ENCODE results near the gene OR2AJ1.

The OR2AJ1 gene, protein sequence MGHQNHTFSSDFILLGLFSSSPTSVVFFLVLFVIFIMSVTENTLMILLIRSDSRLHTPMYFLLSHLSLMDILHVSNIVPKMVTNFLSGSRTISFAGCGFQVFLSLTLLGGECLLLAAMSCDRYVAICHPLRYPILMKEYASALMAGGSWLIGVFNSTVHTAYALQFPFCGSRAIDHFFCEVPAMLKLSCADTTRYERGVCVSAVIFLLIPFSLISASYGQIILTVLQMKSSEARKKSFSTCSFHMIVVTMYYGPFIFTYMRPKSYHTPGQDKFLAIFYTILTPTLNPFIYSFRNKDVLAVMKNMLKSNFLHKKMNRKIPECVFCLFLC

GRCh38 chr1:247924868-247925267, at the start of gene OR2AJ1:
OR2AJ1 (plus strand) TSS chr1:247924889; CDS start chr1:247933769, 8,880 bp downstream.
- no peak for DNase-seq

DNA sequence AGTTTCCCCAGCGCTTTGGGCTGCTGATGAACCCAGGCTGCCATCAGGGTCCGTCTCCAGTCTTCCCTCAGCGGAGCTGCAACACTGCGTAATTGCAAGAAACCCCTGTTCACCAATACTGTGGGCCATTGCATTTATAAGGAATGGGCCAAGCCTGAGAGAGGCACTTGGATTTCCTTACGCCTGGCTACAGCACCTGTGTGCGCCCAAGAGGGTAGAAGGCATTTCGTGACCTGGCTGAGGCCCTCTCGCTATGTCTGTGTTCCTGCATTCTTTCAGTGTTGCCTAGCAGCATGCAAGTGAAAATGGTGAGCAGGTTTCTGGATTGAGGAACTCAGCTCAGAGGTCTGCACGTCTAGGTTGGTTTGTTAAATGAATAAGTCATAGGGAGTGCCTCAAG, 41.3 kb upstream of the OR2AJ1 start:
- DNase-seq, result no peak

DNA sequence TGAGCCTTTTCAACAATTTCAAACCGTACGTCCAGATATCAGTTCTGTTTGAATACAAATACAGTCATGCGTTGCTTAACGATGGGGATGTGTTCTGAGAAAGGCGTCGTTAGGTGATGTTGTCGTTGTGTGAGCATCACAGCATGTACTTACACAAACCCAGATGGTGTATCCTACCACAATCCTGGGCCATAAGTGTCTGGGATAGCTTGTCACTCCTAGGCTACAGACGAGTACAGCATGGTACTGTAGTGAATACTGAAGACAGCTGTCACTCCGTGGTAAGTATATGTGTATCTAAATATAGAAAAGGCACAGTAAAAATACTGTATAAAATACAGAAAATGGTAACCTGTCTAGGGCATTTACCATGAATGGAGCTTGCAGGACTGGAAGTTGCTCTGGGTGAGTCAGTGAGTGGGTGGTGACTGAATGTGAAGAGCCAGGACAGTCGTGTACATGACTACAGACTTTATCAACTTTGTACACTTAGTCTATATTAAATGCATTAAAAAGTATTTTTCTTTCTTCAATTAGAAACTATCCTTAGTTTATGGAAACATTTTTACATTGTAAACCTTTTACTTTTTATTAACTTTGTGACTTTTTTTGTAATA, 39.8 kb upstream of the OR2AJ1 start:
- no peak for DNase-seq

GRCh38 chr1:247895163-247895637, 29.5 kb upstream of the OR2AJ1 start, which contains the start of gene OR2W3:
OR2W3 (plus strand) TSS chr1:247895587; CDS start chr1:247895587, 0 bp downstream.
- no peak for DNase-seq

DNA sequence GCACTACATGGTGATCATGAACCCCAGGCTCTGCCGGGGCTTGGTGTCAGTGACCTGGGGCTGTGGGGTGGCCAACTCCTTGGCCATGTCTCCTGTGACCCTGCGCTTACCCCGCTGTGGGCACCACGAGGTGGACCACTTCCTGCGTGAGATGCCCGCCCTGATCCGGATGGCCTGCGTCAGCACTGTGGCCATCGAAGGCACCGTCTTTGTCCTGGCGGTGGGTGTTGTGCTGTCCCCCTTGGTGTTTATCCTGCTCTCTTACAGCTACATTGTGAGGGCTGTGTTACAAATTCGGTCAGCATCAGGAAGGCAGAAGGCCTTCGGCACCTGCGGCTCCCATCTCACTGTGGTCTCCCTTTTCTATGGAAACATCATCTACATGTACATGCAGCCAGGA, 28.7 kb upstream of the OR2AJ1 start:
- no peak for DNase-seq

GRCh38 chr1:247904122-247904521, 20.6 kb upstream of the OR2AJ1 start:
- DNase-seq, result no peak

- no peak for DNase-seq
These were observed 19.5 kb upstream of the OR2AJ1 start for GRCh38 chr1:247905181-247905580.

GRCh38 chr1:247905910-247906503, 18.7 kb upstream of the OR2AJ1 start:
- no peak for DNase-seq

DNA sequence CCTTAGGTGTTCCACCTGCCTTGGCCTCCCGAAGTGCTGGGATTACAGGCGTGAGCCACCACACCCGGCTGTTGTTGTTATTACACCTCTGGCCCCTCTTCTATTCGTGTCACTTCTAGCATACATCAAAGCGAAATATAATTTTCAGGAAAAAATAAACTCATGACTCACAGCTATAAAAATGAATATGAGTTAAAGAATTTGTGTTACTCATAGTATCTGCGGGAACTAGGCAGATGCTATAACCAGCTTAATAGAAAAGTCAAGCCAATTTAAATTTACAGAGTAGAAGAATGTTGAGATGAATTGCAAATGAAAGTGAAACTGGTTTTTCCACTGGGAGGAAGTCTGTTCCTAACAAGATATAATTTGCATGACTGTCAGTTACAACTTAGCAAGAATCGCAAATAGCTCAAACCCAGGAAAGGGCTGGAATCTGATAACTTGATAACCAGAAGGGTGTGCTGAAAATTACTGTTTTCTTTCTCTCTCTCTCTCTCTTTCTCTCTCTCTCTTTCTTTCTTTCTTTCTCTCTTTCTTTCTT, 18.1 kb upstream of the OR2AJ1 start:
- DNase-seq, result peak; percentile 62

DNA sequence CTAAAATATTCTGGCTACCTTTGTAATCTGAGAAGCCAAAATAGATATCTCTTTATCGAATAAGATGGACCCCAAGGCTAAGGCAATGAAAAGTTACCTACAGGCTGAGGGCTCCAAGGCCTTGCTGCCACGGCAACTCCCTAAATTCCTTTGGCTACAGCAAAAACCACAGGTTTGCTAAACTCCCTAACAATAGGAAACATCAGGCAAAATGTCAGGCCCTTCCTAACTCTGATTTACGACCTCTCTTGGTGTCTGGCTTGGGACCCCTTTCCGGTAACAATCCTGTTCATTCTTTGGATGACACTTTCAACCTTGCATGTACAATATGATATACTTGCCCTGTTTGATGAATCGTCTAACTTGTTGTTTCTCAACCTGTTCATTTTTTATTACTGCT, 15.9 kb upstream of the OR2AJ1 start:
- peak; percentile 40 for DNase-seq

DNA sequence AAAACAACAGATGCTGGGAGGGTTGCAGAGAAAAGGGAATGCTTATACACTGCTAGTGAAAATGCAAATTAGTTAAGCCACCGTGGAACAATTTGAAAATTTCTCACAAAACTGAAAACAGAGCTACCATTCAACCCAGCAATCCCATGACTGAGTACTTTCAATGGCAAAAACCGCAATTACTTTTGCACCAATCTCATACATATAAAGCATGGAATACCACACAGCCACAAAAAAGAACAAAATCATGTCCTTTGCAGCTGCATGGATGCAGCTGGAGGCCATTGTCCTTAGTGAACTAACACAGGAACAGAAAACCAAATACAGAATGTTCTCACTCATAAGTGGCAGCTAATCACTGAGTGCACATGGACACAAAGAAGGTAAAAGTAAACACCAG, 10.9 kb upstream of the OR2AJ1 start:
- DNase-seq, result no peak

DNA sequence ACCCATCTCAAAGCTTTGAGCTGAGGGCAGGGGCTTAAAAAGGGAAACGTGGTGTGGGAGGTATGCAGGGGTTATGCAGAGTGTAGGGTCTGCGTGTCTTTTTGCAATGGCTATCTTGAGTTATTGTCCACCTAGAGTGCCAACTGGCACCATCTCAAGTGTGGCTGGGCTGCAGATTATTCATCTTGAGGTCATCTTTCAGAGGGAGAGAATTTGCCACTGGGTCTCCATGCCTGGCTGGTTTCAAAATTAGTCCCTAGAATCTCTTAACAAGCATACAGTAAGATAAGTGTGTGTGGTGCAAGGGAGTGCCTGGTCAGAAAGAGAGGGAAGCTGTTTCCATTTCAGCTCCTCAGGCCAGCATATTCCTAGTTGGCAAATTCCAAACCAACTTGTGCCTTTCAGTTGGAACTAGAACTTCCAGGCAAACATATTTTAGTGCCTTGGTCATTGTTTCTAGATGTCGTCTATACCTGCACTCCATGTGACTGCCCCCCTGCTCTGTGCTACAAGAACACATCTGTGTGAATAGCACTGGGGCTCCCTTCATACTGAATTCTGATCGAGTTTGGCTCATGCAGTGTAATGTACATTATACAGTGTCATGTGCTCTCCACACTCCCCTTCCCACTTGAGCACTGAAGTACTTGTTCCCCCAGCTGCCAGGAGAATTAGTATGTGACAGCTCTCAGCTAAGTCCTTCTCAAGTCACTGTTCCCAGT, 9.6 kb upstream of the OR2AJ1 start:
- DNase-seq, result no peak

GRCh38 chr1:247919952-247920351, 4.7 kb upstream of the OR2AJ1 start, which contains the start of gene OR2T8:
OR2T8 (plus strand) TSS chr1:247920252; CDS start chr1:247921018, 766 bp downstream.
- no peak for DNase-seq

DNA sequence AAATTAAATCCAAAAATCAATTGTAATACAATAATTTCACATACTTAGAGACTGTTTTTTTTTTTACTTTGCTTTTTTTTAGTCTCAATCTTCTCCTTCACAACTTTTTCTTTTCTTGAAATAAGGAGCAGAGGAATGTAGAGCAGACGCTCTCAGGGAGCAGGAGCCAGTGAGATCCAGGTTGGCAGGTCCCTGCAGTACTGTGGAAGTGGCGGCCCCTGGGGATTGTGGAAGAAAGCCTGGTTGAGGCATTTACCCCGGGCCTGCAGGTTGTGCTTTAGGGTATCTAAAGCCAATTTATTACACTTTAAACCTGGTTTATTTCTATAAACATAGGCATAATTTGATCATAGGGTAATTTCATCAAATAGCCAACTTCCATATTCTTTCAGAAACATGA, 748 bp upstream of the OR2AJ1 start:
- no peak for DNase-seq

GRCh38 chr1:247933989-247934388, 9.3 kb downstream of the OR2AJ1 start:
- no peak for DNase-seq

- no peak for DNase-seq
These were observed 11.1 kb downstream of the OR2AJ1 start for GRCh38 chr1:247935781-247936180.

GRCh38 chr1:247936415-247936814, 11.7 kb downstream of the OR2AJ1 start:
- no peak for DNase-seq

DNA sequence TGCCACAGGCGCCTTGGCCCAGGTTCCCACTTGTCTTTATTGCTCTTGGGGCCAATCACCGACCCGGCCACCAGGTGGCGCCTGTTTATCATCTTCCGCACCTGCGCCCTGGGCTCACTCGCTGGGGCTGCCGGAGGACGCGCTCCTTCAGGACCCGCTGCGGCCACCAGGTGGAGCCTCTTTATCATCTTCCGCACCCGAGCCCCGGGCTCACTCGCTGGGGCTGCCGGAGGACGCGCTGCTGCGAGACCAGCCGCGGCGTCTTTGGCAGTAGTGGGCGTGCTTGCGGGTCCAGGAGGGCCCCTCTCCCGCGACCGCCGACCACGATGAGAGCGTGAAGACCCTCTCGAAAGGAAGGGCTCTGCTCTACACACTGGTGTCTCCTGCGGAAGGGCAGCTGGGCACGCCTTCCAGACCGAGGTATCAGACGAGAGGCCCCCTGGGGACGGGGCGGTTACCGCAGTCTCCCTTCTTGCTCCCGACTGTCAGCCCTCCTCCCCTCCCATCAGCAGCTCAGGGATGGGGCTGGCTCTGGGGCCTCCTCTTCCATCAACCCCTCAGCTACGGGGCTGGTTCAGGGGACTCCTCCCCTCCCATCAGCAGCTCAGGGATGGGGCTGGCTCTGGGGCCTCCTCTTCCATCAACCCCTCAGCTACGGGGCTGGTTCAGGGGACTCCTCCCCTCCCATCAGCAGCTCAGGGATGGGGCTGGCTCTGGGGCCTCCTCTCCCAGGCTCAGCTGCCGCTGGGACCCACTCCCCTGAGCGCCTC, 12.5 kb downstream of the OR2AJ1 start:
- DNase-seq, result peak; percentile 87

DNA sequence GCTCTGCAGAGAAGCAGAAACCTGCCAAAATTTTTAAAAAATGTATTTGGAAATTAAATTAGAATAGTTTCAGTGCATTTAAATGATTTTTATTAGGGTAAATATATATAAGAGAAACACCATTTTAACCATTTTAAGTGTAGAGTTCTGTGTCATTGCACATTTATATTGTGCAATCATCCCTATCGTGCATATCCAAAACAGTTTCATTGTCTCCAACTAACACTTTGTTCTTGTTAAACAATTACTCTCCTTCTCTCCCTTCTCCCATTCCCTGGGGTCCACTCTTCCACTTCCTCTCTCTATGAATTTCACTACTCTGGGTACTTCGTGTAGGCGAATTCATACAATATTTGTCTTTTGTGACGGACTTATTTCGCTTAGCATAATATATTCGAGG, 17.9 kb downstream of the OR2AJ1 start:
- no peak for DNase-seq

- DNase-seq, result no peak
These were observed 23.9 kb downstream of the OR2AJ1 start, which contains the start of gene OR2L8 for GRCh38 chr1:247948558-247948957. OR2L8 (plus strand) TSS chr1:247948858; CDS start chr1:247948858, 0 bp downstream.

DNA sequence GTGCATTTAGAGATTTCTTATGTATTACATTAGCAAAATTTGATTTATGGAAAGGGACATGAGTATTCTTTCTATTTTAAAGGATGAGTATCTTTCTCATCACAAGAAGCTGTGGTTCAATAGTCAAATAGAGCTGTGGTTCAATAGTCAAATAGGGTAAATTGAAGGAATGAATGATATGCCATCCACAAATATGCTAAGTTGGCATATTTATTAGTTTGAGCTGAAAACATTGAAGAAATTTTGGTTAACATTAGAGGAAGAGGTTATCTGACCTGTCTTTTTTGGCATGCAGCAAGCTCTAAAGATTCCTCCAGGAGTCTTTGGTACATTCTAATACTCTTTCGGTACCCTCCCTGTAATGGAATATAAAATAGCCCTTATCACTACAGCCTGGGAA, 28.7 kb downstream of the OR2AJ1 start:
- no peak for DNase-seq

- DNase-seq, result no peak
These were observed 37.1 kb downstream of the OR2AJ1 start for GRCh38 chr1:247961791-247962190.
